Coronary artery (tissue), 2 donors: ENCODE data around the gene TMEM131L.

Experiments used
- DNase-seq: peaks from one replicate; pipeline ENCODE4 v3.0.0-alpha.2; 2017; ENCODE audit warnings: low spot score
- H3K27ac ChIP-seq, 2 donors: fragments of 200-600 bp; sonication (generic); one replicate each; pipeline ENCODE4 v1.5.1; 2016 to 2019
- H3K4me3 ChIP-seq: fragments of 200-600 bp; sonication (generic); 2 replicates; pipeline ENCODE4 v1.5.1; 2016; ENCODE audit warnings: mild to moderate bottlenecking, moderate library complexity
- CTCF ChIP-seq: fragments of 200-600 bp; sonication (generic); IDR thresholded peaks from one replicate; pipeline ENCODE4 v1.5.1; 2019; ENCODE audit warnings: antibody characterized with exemption

The TMEM131L gene

GRCh38 chr4:153520801-153521329 lies 54.7 kb downstream of the TMEM131L start:
- DNase-seq = no peak
- peak overlapping the region in 1 of 2 donors; percentile 35 for H3K27ac ChIP-seq
- no peak overlapping the region for H3K4me3 ChIP-seq
- no peak for TF ChIP-seq CTCF

GRCh38 chr4:153521478-153521877 lies 55.3 kb downstream of the TMEM131L start:
- DNase-seq = no peak
- Histone ChIP-seq H3K4me3 (no peak overlapping the region), H3K27ac (no peak overlapping the region)
- no peak for TF ChIP-seq CTCF

- Histone ChIP-seq H3K27ac (peak overlapping the region in 1 of 2 donors; percentile 57), H3K4me3 (no peak overlapping the region)
- no peak for TF ChIP-seq CTCF
- DNase-seq = no peak
Observed at GRCh38 chr4:153521999-153522801, 56.0 kb downstream of the TMEM131L start.

- no peak for DNase-seq
- Histone ChIP-seq H3K4me3 (no peak overlapping the region), H3K27ac (peak overlapping the region in 1 of 2 donors; percentile 57)
- TF ChIP-seq CTCF = no peak
Observed at GRCh38 chr4:153522802-153523094, 56.6 kb downstream of the TMEM131L start.

GRCh38 chr4:153523164-153523796 lies 57.1 kb downstream of the TMEM131L start:
- H3K4me3 ChIP-seq = no peak overlapping the region
- H3K27ac ChIP-seq = no peak overlapping the region
- no peak for TF ChIP-seq CTCF
- no peak for DNase-seq

- no peak for TF ChIP-seq CTCF
- no peak overlapping the region for H3K4me3 ChIP-seq
- DNase-seq = no peak
- peak overlapping the region; percentile 24 to 29 for H3K27ac ChIP-seq
Observed at GRCh38 chr4:153523941-153524386, 57.8 kb downstream of the TMEM131L start.
